D341Med (cell line): ENCODE measurements around the gene TBC1D3B.
A peak's percentile ranks its signal among the peaks of the same experiment; 100 is the strongest.
"Not testable (repeated sequence)": the region's sequence is repeated elsewhere in the genome, so short reads cannot be mapped to it uniquely, and the experiment has no call there.

Source experiments
- DNase-seq: peaks from one replicate; pipeline ENCODE4 v3.0.0; 2012; ENCODE audit warnings: low spot score

The TBC1D3B gene

DNA sequence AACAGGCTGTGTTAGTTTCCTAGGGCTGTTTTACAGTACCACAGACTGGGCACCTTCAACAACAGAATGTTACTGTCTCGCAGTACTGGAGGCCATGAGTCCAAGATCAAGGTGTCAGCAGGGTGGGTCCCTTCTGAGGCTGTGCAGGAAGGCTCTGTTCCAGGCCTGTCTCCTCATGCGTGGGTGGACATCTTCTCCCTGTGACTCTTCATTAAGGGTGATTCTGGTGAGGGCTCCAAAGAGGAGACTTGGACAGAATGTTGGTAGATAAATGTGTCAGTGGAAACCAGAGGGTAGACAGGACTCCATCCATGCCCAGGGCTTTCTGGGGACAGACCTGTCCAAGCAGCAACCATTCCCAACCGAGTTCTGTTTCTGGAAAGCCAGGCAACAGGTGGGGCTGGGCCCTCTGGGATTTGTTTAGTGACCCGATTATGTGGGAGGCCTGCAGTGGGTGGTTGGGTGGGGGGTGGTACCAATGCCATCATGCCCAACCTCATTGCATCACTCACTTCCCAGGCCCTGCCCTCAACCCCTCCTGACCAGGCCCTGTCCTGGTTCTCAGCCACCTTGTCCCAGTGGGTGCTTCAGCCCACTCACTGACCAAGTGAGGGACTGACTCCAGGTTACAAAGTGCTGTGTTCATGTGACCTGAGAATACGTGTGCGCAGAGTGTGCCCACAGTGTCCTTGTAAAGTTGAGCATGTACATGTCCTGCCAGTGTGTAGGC is 5.2 kb upstream of the TBC1D3B start:
- not testable (repeated sequence) for DNase-seq

DNA sequence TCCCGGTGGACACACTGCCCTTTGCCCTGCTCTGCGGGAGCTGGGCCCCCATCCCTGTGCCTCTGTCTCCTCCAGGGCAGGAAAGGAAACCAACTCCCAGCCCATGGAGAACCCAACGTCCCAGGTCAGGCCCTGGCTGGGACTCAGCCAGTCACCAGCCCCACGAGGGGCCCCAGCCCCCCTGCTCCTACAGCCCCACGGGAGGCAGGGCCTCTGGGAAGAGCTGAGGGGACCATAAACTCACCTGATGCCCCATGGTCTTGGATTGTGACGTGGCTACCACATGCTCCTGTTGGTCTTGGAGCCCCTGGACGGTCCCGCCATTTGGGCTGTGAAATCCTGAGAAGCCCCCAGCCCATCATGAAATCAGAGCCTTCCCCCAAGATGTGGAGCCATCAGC is 7.6 kb downstream of the TBC1D3B start:
- not testable (repeated sequence) for DNase-seq

DNA sequence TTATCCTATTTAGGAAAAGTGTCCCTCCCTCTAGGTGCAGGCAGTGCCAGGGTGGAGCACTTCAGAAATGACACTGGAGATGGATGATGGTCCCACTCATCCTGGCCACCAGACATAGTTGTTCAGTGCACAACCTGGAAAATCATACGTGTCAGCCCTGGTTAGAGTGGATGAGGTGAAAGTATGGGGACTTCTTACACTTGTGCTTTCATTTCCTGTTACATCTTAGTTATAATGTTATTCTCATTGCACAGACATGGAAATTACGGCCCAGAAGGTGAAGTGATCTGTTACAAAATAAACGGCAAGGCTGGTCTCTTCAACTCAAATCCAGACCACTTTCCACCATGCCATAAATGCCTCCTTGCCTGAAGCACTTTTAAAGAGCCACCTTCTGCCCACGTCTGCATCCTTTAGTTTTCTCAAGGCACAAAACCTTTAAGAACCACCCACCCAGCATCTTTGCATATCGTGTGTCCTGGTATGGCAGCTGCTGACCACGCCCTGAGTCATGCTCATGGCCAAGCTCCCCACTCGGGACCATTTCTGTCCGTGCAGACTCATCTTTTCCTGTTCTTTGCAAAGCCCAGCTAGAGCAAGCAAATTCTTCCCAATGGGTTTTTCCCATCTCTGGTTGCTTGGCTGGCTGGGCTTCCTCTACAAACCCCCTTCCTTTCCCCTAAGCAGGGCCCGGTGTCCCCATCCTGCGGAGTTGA is 22.4 kb downstream of the TBC1D3B start:
- DNase-seq: no peak

DNA sequence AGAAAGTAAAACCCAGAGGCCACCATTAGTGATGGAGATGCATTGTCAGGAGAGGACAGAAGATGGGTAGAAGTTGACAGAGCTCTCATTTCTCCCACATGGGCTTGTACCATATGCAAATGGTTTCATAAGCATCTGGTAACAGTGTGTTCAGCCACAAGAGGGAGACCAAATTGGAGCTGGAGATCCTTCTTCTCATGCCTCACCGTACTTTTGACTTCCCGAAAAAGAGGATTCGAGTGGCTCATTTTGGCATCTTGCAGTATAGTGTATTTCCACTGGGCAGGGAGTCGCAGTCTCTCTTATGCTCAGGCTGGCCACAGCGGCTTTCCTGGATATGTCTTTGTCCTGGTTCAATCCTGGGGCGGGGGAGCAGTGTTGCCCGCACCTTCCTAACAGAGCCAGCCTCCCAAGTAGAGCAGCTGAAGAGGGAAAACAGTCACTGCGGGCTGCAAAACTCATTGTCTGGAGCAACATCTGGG is 23.8 kb downstream of the TBC1D3B start:
- DNase-seq: no peak

DNA sequence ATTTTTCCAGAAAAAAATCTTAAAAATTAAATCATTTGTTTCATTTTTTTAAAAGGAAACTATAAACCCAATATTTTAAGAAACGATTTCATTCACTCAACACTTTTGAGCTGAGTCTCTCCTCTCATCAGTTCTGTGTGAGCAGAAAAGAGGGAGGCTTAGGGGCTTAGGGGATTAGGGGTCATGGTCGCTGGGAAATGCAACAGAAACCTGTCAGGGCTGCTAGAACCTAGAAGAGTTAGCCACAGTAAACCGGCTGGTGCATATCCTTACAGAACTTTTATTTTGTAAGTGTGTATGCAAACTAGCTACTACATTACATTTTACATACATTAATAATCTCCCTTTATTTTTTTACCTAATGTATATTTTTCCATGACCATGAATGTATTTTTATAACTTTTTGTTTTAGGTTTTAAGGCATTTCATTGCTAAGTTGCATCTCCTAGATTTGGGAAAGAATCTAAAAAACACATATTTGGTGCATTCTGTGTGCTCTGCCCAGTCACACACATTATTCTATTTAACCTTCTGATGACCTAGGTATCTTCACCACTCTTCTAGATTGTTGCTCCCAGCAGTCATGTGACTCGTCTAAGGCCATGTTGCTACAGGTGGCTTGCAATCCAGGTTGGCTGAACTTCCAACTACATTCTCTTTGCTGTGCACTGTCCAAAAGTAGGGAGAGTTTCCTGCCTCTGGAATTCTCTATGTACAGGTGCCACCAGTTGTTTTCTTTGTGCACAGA is 24.4 kb downstream of the TBC1D3B start:
- DNase-seq: no peak

DNA sequence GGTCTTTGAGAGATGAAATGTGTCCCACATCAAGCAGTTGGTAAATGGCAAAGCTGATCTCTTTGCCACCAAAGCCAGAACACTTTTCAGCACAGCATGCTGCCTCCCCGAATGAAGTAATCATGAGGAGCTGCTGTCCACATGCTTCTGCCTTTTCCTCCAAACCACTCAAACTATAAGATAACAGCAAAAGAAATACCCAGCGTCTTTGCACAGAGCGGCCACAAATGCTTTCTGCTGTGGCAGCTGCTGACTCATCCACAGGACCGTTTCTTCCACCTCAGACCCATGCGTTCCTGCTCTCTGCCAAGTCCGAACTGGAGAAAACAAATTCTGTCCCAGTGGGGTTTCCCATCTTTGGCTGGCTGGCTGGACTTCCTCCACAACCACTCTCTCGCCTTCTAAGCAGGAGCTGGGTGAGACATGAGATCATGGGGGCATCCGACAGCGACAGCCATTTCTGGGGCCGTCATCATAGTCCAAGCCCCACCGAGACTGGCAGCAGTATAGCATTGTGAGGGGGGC is 27.1 kb downstream of the TBC1D3B start:
- DNase-seq: no peak

DNA sequence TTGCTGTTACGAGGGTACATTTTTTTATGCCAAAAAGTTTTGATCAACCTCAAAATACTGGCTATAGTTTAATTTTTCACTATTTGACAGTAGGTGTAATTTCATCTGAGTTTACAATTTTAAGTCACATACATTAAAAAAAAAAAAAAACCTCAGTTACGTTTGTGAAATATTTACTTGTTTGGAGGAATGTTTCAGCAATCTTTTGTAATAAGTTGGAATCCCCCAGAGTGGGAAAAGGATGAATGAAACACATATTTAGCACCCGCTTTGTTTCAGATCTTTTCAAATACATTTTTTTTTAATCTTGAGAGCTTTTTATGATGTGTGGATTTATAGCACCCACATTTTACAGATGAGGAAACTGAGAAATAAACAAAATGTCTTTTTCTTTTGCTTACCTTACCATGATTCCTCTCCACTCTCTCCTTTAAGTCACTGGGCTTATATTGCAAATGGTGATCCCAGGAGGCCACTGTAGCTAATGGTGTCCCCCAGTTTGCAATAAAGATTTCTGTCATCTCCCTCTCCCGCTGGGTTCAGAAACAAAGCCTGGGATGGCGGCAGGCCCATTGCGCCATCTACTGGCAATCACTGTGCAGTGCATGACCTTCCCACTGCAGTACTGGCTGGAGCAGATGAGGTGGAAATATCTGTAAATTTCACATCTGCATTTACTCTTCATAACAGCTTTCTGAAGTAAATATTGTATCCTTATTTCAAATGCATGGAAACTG is 27.7 kb downstream of the TBC1D3B start:
- peak; percentile 90 for DNase-seq

DNA sequence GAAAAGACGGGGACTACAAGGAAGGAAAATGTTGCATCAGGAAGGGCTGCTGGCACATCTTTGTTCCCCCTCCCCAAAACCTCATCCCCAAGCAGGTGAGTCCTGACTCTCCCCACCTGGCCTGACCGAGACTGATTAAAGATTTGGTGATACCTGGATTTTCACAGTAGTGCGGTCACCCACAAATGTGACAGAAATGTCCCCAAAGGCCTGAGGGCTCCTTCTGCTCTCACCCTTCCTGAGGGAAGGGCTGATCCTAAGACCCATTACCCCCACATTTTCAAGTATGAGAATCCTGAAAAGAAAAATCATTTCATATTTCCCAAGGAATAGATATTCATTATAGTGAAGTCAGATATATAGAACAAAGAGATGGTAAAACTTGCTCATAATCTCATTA is 28.8 kb downstream of the TBC1D3B start:
- DNase-seq: no peak

DNA sequence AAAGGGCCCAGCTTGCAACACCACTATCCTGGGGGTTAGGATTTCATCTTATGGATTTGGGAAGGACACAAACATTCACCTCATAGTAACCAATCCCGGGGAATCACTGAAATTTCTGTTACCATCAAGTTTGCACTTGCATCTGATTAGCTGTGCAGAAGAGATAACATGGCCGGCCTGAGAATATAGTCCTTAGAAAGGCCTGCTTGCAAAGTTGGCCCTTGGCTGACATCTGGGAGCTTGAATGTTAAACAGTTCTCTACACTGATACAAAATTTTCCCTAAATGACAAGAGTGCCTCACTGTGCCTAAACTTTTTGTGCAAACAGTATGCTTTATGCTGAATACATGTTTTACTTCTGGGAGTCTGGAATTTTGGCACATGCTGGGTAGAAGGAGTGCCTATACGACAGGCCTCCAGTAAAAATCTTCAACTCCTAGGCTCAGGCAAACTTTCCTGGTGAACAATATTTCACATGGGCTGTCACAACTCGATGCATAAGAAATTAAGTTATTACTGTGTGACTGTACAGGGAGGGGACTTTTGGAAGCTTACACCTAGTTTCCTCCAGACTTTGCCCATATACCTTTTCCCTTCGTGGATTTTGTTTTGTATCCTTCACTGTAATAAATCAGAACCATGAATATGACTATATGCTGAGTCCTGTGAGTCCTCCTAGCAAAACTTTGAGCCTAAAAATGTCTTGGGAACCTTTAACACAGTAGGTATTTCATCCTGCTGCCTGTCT is 31.3 kb downstream of the TBC1D3B start:
- DNase-seq: no peak

DNA sequence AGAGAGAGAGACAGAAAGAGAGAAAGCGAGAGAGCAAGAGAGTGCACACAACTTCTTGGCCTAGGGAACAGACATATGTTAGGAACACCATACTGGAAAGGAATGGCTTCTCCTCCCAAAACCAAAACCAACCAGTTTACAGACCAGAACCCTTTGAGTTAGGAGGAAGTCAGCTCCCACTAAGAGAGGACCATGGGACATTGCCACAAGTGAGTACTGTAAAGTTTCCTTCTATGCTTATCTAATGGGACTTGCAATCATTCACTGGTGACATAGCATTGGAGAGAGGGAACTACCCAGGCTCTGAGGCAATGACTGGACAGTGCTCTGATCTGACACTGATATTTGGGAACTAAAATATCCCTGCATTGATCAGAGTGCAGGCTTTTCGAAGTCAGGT is 32.4 kb downstream of the TBC1D3B start:
- DNase-seq: no peak

DNA sequence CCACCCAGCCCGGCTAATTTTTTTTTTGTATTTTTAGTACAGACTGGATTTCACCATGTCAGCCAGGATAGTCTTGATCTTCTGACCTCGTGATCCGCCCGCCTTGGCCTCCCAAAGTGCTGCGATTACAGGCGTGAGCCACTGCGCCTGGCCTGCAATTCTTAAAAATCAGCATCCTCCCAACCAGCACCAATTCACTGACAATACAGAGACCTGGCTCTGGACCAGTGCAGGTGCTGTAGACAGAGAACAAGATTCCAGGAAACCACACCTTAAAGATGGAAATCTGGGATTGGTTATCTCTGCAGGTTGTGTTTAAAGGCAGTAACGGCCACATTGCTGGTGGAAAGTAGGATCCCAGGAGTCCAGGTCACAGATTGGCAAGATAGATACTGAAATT is 33.6 kb downstream of the TBC1D3B start:
- no peak for DNase-seq

DNA sequence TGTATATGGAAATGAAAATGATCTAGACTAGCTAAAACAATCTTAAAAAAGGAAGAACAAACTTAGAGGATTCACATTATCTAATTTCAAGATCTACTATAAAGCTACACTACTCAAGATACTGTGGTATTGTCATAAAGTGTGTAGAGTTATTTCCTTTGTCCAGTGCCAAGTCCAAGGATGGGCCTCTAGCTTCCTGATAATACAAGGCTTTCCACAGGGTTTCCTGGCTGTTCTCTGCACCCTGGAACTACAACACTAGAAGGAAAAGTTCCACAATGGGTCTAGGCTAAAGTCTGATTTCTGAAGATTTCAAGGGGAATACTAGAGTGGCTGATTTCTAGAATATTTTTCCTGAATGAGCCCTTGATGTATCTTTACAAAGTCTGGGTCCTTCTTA is 34.2 kb downstream of the TBC1D3B start:
- no peak for DNase-seq

DNA sequence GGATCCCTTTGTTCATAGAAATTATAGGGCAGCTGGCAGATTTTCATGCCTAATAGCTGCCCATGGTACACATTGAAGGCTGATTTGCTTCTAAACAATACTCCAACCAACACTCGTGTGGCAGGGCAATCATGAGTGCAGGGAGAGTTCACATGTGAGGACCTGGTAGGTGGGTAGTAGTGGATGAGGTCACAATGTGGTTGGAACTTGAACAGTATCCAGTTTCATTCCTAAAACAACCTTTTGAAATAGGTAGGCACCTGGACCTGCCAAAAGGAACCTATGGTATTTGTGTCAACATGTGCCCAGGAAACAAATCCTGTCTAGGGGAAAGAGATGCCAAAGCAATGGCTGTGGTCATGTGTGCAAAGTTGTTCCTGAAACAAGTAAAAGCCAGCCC is 40.0 kb downstream of the TBC1D3B start:
- DNase-seq: peak; percentile 6

DNA sequence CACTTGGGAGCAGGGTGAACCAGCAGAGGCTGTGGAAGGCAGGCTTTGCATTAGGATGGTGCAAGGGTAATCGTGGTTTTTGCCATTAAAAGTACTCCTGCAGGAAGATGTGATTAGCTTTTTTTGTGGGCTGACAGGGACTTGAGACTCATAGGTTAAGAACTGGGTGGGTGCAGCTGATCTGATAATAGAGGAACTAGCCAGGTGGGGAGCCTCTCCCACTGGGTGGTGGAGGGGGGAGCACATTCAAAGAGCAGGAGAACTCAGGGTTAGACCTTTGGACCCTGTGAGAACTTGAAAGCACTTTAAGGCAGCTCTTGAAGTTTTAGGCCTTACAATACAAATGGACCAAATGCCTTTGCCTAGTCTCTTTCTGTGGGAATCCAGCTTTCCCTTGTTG is 40.4 kb downstream of the TBC1D3B start:
- DNase-seq: peak; percentile 12

DNA sequence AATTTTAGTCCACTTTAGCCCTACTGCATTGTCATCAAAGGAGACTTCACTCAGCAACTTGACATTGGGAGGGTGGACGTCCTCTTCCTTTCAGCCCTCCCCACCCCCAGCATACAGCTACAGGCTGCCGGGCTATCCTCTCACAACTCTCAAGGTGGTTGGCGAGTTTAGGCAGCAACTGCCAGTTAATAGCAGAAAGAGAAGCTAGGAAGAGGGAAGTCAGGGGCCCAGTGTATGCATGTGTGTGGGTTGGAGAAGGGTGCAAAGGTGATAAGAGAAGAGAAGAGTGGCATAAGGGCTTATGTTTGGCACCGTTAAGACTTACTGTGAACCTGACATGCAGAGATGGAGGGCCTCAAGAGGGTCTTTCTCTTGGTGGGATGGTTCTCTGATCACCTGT is 41.0 kb downstream of the TBC1D3B start:
- DNase-seq: no peak

DNA sequence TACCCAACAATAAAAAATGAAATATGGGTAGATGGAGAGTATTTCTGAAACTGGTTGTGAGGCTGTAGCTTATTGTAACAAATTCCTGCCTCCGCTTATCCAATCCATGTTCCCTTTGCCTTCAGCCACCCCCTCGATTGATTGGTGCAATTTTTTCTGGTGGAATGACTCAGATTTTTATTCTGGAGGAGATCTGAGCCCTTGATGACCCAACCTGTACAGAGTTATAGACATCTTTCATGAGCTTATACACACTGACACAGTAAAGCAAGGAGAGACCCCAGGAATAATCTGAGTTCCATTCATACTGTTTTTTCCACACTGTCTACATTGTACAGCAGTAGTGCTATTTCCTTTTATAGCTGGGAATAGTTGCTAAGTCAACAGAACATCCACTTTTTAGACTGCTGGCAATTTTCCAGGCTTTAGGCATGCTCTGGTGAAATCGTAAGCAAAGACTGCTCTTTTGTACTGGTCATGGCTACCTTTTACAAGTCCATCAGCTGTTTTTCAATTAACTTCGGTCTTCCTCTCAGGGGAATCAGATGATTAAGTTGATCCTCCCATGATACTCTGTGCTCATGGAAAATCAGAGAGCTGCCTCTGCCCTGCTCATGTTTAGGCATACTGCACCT is 42.7 kb downstream of the TBC1D3B start:
- peak; percentile 10 for DNase-seq

DNA sequence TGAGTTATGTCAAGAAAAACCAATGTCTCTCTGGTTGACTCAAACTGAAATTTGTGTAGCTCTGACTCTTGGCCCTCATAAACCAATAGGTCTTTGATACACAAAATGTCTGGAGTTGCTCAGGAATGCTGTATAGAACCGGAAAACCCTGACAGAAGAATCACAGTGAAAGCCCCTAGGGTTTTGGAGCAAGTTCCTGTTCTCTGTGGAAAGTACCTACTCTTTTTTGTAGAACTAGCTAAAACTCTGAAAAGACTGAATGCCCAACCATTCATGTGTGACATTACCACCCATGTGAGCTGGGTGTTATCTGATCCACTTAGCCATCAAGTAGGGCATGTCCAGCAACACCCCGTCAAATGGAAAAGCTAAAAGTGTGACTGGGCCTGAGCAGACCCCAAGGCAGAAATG is 44.0 kb downstream of the TBC1D3B start:
- peak; percentile 1 for DNase-seq

DNA sequence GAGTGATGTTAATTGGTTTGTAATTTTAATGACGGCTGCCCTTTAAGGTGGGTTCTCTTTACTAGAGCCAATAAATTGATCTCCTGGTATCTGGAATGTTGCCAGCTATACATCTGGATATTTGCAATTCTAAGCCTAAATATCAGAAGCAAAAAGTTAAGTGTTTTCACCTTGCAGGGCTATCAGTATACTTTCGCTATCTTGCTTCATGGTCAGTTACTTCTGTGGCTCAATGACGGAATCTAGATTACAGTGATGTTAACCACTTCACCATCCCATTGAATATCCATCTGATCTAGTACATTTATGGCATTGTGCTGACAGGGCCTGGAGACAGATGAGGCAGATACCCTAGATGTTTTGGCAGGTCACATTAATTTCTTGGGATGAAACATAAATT is 44.5 kb downstream of the TBC1D3B start:
- DNase-seq: no peak

DNA sequence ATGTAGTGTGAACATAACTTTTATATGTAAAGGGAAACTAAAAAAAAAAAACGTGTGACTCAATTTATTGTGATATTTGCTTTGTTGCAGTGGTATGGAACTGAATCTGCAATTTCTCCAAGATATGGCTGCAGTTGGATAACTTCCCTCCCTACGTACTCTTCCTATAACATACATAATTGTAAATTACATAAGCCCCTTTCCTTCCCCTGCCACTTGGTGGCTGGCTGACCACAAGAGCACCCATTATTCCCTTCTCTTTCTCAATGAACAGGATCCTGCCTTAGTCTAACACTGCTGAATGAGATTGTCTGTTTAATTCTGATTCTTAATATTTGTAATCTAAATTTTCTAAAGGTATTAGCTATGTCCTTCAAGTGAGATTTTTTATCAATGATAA is 45.0 kb downstream of the TBC1D3B start:
- DNase-seq: no peak

DNA sequence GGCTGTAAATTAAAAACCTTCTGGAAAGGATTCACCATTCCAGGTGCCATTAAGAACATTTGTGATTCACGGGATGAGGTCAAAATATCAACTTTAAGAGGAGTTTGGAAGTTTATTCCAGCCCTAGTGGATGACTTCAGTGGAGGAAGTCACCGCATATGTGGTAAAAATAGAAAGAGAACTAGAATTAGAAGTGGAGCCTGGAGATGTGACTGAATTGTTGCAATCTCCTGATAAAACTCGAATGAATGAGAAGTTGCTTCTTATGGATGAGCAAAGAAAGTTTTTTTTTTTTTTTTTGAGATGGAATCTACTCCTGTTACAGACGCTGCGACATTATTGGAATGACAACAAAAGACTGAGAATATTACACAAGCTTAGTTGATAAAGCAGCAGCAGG is 46.1 kb downstream of the TBC1D3B start:
- no peak for DNase-seq

DNA sequence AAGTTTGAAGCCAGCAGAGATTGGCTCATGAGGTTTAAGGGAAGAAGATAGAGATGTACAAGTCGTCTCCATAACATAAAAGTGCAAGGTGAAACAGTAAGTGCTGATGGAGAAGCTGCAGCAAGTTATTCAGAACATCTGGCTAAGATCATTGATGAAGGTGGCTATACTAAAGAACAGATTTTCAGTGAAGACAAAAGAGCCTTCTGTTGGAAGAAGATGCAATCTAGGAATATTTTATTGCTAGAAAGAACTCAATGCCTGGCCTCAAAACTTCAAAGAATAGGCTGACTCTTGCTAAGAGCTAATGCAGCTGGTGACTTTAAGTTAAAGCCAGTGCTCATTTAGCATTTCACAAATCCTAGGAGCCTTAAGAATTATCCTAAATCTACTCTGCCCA is 46.8 kb downstream of the TBC1D3B start:
- no peak for DNase-seq
